GM19328 (cell line): ENCODE data around the gene CYB5A.

Source experiments
- ATAC-seq: cut with Tn5 transposase; IDR thresholded peaks from one replicate; pipeline ENCODE4 v1.9.1; 2021; ENCODE audit warnings: mild to moderate bottlenecking, moderate library complexity; ENCODE audit not compliant: unreplicated experiment

CYB5A gene

GRCh38 chr18:74278983-74279382, 12.8 kb downstream of the CYB5A start:
- ATAC-seq, result no peak

GRCh38 chr18:74278058-74278457, 13.7 kb downstream of the CYB5A start:
- ATAC-seq, result no peak

DNA sequence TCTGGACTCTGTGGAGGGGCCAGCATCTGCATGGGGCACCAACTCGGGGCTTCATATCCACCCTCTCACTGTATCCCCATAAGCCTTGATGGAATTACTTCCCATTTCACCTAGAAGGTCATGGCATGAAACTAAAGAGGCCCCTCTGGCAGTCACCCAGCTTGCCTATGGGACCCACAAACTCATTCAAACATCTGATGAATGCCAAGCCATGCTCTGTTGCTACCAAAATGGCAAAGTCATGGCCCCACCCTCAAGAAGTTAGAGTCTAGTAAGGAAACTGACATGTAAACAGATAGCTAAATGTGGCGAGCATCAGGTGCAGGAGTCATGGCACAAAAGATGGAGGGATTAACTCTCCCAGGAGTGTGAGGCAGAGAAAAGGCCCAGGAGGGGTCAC, 14.5 kb downstream of the CYB5A start:
- no peak for ATAC-seq

DNA sequence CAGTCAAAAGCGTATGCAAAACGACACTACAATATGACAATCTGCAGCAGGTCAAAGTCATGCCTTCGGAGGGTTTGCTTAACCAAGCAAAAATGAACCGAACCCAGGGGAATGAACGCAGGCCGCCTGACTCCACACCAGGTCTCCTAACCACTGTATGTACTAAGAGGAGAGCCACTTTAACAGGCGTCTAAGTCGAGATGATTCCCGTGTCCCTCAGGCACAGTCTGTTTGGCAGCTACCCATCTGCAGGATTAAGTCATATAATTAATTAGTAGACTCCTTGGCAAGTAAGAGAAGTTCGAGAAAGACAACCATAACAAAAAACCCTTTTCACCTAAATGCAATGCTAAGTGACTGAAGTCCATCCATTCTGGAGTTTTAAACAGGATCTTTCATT, 15.2 kb downstream of the CYB5A start:
- ATAC-seq, result no peak

- ATAC-seq, result no peak
Measured at GRCh38 chr18:74275736-74276135, 16.0 kb downstream of the CYB5A start.

DNA sequence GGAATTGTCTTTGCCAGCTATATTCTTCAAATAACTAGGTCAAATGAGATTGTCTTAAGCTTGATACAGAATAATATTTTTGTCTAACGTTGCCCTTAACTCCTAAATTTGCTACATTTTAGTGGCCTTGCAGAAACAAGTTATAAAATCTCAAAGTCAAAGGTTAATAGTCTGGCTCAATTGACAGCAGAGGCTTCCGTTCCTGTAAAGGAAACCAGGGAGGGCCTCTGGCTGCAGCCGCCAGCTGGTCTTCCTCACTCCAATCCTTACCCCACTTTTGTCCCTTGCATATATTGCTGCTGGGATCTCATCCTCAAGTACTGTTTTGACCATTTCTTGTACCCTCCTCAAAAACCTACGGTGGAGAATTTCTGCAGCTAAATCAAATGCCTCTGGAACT, 17.1 kb downstream of the CYB5A start:
- ATAC-seq, result no peak

GRCh38 chr18:74273394-74273793, 18.4 kb downstream of the CYB5A start:
- no peak for ATAC-seq

- ATAC-seq, result no peak
Measured at GRCh38 chr18:74271635-74272034, 20.1 kb downstream of the CYB5A start.

DNA sequence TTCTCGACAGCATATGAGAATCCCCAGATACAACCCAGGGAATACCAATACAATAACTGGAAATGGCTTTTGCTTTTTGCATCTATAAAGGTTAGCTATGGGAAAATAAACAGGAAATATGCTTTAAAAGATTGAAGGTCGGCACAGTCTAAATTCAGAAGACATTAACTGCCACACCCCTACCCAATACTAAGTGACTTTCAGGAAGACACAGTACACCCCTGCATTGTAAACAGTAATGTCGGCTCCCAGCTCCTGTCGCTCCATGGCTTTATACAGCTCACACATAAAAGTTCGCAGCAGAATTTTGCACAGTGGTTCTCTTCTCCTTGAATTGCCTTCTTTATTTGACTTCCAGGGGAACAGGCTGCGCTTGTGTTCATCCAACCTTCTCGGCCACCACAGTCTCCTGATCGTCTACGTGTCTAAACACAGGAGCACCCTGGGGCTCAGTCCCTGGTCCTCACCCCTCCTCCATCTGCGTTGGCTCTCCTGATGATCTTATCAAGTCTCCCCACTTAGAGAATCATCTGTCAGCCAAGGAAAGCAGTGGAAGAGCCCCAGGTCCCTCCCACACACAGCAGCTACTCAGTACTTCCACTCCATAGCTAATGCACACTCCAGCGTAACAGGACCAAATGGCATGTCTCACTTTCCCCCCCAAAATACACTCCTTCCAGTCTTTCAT, 22.7 kb downstream of the CYB5A start:
- ATAC-seq, result no peak

DNA sequence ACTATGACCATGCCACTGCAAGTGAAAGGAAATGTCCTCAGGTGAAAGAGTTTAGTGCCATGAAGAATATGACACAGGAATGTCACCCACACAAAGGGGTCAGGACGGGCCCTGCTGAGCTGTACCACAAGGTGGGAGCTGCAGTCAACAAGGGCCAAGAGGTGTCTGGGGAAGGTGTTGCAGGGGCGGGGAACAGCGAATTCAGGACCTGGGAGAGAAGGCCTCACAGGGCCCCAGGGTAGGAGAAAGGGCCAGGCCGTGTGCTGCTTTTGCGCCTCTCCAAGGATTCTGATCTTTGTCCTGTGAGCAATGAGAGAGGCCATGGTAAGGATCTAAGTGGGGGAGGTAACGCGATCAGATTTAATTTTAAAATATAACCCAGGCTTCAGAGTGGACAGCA, 23.6 kb downstream of the CYB5A start:
- ATAC-seq, result no peak

GRCh38 chr18:74266161-74266560, 25.6 kb downstream of the CYB5A start:
- no peak for ATAC-seq

GRCh38 chr18:74265546-74266098, 26.1 kb downstream of the CYB5A start:
- no peak for ATAC-seq

DNA sequence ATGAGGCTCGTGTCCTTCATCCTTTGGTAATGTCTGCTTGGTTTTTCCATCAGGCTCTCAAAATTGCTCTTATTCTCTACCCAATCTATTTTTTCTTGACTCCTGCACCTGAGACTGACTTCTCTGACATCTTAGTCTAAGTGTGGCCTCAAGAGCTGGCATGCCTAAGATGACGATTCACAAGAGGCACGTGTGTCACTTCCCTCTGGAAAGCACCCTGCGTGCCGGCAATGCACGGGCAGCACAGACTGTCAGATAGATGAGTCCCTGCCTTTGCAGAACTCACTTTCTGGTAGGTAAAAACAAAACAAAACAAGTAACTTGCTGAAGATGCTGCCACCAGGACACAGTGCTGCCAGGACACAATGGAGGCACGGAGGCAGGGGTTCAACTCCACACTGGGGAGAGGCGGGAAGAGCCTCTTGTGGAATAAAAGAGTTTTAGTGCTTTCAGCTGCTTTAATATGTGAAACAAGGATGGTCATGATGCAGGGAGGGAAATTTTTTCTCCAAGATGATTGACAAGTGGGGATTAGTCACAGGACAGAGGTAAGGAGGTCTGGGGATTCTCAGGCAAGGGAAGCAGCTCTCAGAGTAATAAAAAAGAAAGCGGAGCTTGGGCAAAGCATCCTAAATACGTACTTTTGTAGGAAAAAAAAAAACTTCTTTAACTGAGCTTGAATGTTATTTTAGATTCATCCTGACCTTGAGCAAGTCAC, 27.3 kb downstream of the CYB5A start:
- peak; percentile 81 for ATAC-seq

- no peak for ATAC-seq
Measured at GRCh38 chr18:74261053-74261713, 30.6 kb downstream of the CYB5A start.

DNA sequence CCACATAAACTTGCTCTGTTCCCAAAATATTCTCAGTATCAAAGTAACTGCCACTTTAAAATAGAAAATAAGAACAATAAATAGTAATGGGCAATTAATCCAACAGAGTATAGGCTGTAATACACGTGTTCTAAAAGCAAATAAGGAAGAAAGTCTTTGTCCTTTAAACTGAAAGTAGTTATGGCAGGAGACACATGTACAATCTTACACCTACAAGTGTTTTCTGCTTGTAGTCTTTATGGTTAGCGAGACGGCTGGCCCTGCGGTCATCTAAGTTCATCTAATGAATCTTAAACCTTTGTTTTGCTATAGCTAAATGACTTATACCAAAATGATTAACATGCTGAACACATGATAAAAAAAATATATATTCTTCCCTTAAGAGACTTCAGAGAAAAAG, 32.4 kb downstream of the CYB5A start:
- ATAC-seq, result no peak

- ATAC-seq, result no peak
Measured at GRCh38 chr18:74257083-74257482, 34.7 kb downstream of the CYB5A start.

GRCh38 chr18:74256190-74256589, 35.6 kb downstream of the CYB5A start:
- ATAC-seq, result no peak

DNA sequence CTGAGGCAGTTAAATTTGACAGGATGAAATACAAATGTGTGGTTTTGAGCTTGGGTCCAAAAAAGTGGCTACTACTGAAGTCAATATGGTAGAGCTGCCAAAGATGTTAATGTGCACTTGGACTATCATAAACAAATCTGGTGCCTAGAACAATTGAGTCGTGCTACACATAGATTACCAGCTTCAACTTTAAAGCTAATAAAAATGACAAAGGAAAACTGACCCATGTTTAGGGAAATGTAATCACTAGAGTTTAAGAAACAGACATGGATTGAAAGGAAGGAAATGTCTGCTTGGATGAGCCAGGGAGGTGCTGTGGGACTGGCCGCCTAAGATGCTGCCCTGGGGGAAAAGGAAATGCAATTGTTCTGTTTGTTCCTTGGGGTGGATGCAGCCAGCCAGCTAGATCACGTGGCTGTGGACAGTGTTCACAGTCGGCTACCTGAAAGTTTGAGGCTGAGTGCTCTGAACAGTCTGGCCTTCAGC, 36.6 kb downstream of the CYB5A start:
- ATAC-seq, result no peak

GRCh38 chr18:74252039-74252395, 39.7 kb downstream of the CYB5A start:
- no peak for ATAC-seq

DNA sequence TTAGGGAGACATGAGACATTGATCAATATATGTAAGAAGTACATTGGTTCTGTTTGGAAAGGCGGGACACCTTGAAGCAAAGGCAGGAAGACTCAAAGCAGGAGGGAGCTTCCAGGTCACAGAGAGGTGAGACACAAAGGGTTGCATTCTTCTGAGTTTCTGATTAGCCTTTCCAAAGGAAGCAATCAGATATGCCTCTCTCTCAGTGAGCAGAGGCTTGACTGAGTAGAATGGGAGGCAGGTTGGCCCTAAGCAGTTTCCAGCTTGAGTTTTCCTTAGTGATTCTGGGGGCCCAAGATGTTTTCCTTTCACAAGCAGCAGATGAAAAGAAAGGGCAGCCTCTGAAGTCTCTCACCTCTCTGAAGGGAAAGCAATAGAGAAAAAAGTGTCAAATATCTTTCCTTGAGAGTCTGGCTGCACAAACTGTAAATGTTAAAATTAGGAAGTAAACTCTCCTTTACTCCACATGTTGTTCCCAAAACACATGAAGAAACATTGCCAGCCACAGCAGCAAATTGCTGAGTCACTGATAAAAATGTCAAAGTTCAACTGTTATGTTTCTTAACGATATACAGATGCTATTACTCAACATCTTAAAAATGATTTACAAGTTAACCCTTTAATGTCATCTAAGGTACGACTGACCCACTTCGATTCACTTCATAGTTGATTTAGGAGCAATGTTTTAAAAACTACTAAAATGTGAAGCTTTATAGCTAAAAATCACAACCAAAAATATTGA, 40.3 kb downstream of the CYB5A start:
- ATAC-seq, result no peak

GRCh38 chr18:74250131-74250530, 41.6 kb downstream of the CYB5A start:
- ATAC-seq, result no peak
